Mesothelial cell of epicardium (in vitro differentiated cells): ENCODE measurements around the gene HCK. TPM values are rescaled to one million over a fixed set of nuclear protein-coding genes. Genes with fewer than 3 reads are reported as not detected.

Source experiments
- DNase-seq, 2 experiments: peaks; one replicate each; pipeline ENCODE4 v3.0.0; 2021; ENCODE audit warnings: low spot score in 2 of 2; ENCODE audit not compliant: unreplicated experiment in 2 of 2
- H3K27ac Mint-ChIP-seq: 2 replicates; pipeline ENCODE4 v1.8.0; 2021; ENCODE audit warnings: mixed read lengths
- H3K27me3 Mint-ChIP-seq: 2 replicates; pipeline ENCODE4 v1.8.0; 2021; ENCODE audit warnings: low read depth, mixed read lengths
- H3K36me3 Mint-ChIP-seq: 2 replicates; pipeline ENCODE4 v1.8.0; 2021; ENCODE audit warnings: mixed read lengths
- H3K4me1 Mint-ChIP-seq: 2 replicates; pipeline ENCODE4 v1.8.0; 2021; ENCODE audit warnings: mixed read lengths
- H3K4me3 Mint-ChIP-seq: 2 replicates; pipeline ENCODE4 v1.8.0; 2021; ENCODE audit warnings: mild to moderate bottlenecking, moderate library complexity, mixed read lengths
- H3K9me3 Mint-ChIP-seq: 2 replicates; pipeline ENCODE4 v1.8.0; 2021; ENCODE audit warnings: mixed read lengths
- CTCF ChIP-seq: fragments of 200-600 bp; sonication (generic); IDR thresholded peaks from one replicate; pipeline ENCODE4 v1.5.0; 2021; ENCODE audit warnings: antibody characterized with exemption; ENCODE audit not compliant: unreplicated experiment
- total RNA-seq: library from RNA; stranded (reverse); gene quantifications from 3 replicates; pipeline ENCODE4 v1.2.1, GENCODE V29; 2021

HCK gene
- total RNA-seq, 1 donor from 2014 or later: not detected

- DNase-seq: no peak
- H3K36me3 Mint-ChIP-seq: peaks cover 75% of the 10 kb centered on the region
- no peaks in the 10 kb centered on the region for H3K4me1 Mint-ChIP-seq
Measured at GRCh38 chr20:32142088-32142487, 90.0 kb downstream of the HCK start.

GRCh38 chr20:32142991-32143390 is 90.9 kb downstream of the HCK start:
- peaks cover 74% of the 10 kb centered on the region for H3K36me3 Mint-ChIP-seq
- H3K4me3 Mint-ChIP-seq: no peak overlapping the region
- no peaks in the 10 kb centered on the region for H3K4me1 Mint-ChIP-seq
- no peaks in the 10 kb centered on the region for H3K27me3 Mint-ChIP-seq
- DNase-seq: no peak
- no peak for TF ChIP-seq CTCF
- H3K27ac Mint-ChIP-seq: no peak overlapping the region
- no peaks in the 10 kb centered on the region for H3K9me3 Mint-ChIP-seq

More at GRCh38 chr20:32142088-32142487, 90.0 kb downstream of the HCK start:
- Mint-ChIP-seq H3K27me3 (no peaks in the 10 kb centered on the region), H3K4me3 (no peak overlapping the region), H3K27ac (no peak overlapping the region), H3K9me3 (no peaks in the 10 kb centered on the region)
- no peak for TF ChIP-seq CTCF

- Mint-ChIP-seq H3K9me3 (no peaks in the 10 kb centered on the region), H3K27me3 (no peaks in the 10 kb centered on the region), H3K27ac (no peak overlapping the region), H3K4me3 (no peak overlapping the region), H3K4me1 (no peaks in the 10 kb centered on the region), H3K36me3 (peaks cover 72% of the 10 kb centered on the region)
- no peak for TF ChIP-seq CTCF
- DNase-seq: no peak
Measured at GRCh38 chr20:32144898-32145662, 93.0 kb downstream of the HCK start.

GRCh38 chr20:32149566-32150170 is 97.6 kb downstream of the HCK start:
- no peak for TF ChIP-seq CTCF
- Mint-ChIP-seq H3K36me3 (peaks cover 66% of the 10 kb centered on the region), H3K4me1 (no peaks in the 10 kb centered on the region), H3K27me3 (no peaks in the 10 kb centered on the region), H3K4me3 (no peak overlapping the region), H3K9me3 (no peaks in the 10 kb centered on the region), H3K27ac (no peak overlapping the region)
- no peak for DNase-seq

GRCh38 chr20:32150291-32150848 is 98.3 kb downstream of the HCK start:
- DNase-seq: no peak
- Mint-ChIP-seq H3K4me3 (no peak overlapping the region), H3K27ac (no peak overlapping the region), H3K36me3 (peaks cover 66% of the 10 kb centered on the region), H3K27me3 (no peaks in the 10 kb centered on the region), H3K4me1 (no peaks in the 10 kb centered on the region), H3K9me3 (no peaks in the 10 kb centered on the region)
- TF ChIP-seq CTCF: no peak

Other genes with a start within 250 kb of the HCK start
- 0.27 to 0.49 TPM (median 0.38 TPM) in 3 replicates for gene MYLK2, start 232.9 kb upstream of the HCK start, total RNA-seq
- gene FOXS1, start 206.6 kb upstream of the HCK start, total RNA-seq: 1.9 to 2.5 TPM (median 2.1 TPM) in 3 replicates
- gene DUSP15, start 181.7 kb upstream of the HCK start, total RNA-seq: 8.4 to 10.4 TPM (median 8.5 TPM) in 3 replicates
- gene TTLL9, start 181.6 kb upstream of the HCK start, total RNA-seq: 0.52 to 0.86 TPM (median 0.67 TPM) in 3 replicates
- 16.2 to 17.9 TPM (median 16.3 TPM) in 3 replicates for gene PDRG1, start 100.2 kb upstream of the HCK start, total RNA-seq
- gene XKR7, start 84.1 kb upstream of the HCK start, total RNA-seq: 0.25 to 0.32 TPM (median 0.29 TPM) in 3 replicates
- 0.16 to 0.38 TPM in 2 of 3 replicates, not detected in the other for gene CCM2L, start 41.8 kb upstream of the HCK start, total RNA-seq
- 77.8 to 82.2 TPM (median 80.2 TPM) in 3 replicates for gene TM9SF4, start 57.5 kb downstream of the HCK start, total RNA-seq
- gene PLAGL2, start 155.5 kb downstream of the HCK start, total RNA-seq: 37.4 to 38.1 TPM (median 37.8 TPM) in 3 replicates
- gene POFUT1, start 155.6 kb downstream of the HCK start, total RNA-seq: 43.7 to 46.3 TPM (median 45.3 TPM) in 3 replicates
- 21.1 to 22.2 TPM (median 21.3 TPM) in 3 replicates for gene KIF3B, start 225.4 kb downstream of the HCK start, total RNA-seq